HG02973 (cell line): ENCODE data around the gene ASH1L.
"Not testable (repeated sequence)": the region's sequence is repeated elsewhere in the genome, so short reads cannot be mapped to it uniquely, and the experiment has no call there.

Experiments
- ATAC-seq: cut with Tn5 transposase; IDR thresholded peaks from one replicate; pipeline ENCODE4 v1.9.1; 2021; ENCODE audit warnings: moderate library complexity; ENCODE audit not compliant: unreplicated experiment

Gene ASH1L

GRCh38 chr1:155499263-155499662, 63.3 kb downstream of the ASH1L start:
- no peak for ATAC-seq

DNA sequence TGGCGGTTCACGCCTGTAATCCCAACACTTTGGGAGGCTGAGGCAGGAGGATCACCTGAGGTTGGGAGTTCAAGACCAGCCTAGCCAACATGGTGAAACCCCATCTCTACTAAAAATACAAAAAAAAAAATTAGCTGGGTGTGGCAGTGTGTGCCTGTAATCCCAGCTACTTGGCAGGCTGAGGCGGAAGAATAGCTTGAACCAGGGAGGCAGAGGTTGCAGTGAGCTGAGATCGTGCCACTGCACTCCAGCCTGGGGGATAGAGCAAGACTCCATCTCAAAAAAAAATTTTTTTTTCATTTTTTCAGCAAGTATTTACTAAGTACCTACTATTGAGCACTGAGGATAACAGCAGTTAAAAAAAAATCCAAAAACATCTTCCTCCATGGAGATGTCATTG, 69.0 kb downstream of the ASH1L start:
- not testable (repeated sequence) for ATAC-seq

- not testable (repeated sequence) for ATAC-seq
These were observed 74.2 kb downstream of the ASH1L start for GRCh38 chr1:155488419-155488818.

DNA sequence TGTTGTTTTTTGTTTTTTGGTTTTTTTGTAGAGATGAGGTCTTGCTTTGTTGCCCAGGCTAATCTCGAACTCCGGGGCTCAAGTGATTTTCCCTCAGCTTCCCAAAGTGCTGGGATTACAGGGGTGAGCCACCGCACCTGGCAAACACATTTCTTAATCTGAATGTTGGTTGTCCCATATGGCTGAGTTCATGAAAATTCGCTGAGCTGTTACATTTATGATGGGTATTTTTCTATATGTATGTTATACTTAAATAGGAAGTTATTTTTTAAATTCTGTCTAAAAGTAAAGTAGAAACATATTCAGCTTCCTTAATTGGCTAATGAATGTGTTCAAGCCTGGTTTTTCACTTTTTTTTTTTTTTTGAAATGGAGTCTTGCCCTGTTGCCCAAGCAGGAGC, 75.1 kb downstream of the ASH1L start:
- no peak for ATAC-seq

DNA sequence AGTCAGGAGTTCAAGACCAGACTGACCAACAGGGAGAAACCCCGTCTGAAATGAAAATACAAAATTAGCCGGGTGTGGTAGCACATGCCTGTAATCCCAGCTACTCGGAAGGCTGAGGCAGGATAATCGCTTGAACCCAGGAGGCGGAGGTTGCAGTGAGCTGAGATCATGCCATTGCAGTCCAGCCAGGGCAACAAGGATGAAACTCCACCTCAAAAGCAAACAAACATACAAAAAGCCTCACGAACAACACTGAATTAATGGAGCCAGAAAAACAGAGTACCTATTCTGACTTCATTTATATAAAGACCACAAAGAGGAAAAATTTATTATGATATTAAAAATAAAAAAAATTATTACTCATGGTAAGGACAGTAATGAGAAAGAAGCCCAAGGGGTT, 75.7 kb downstream of the ASH1L start:
- ATAC-seq = not testable (repeated sequence)

- ATAC-seq = no peak
These were observed 76.7 kb downstream of the ASH1L start for GRCh38 chr1:155485945-155486344.

GRCh38 chr1:155485222-155485621, 77.4 kb downstream of the ASH1L start:
- no peak for ATAC-seq

GRCh38 chr1:155481741-155482241, 80.8 kb downstream of the ASH1L start:
- ATAC-seq = no peak

DNA sequence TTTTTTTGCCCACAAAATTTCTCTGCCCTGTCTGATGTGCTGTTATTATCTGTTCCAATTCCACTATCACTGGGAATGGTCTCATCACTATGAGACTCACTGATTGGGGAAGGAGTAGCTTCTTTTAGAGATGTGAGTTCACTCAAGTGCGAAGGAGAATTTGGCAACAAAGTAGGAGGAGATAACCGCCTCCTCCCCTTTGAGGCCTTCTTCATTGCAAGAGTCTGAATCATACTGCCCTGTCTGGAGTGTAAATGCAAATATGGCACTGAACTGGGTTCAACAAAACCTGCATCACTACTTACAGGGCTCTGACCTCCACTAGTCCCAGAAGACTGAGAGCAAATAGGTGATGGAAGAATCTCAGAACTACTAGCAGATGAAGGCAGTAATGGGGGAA, 83.4 kb downstream of the ASH1L start:
- no peak for ATAC-seq

- ATAC-seq = no peak
These were observed 84.2 kb downstream of the ASH1L start for GRCh38 chr1:155478270-155478852.

DNA sequence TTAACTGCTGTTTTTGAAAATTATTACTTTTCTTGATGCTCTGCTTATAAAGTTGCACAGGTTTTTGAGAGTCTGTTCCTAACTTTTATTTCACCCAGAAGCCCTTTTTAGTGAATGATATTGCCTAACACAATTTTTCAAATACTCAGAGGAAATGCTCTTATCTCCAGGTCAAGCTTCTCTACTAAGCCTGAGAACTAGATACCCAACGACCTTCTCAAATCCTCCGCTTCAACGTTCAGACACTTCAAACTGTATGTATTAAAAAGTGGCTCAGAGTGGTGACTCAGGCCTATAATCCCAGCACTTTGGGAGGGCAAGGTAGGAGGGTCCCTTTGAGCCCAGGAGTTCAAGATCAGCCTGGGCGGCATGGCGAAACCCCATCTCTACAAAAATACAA, 88.5 kb downstream of the ASH1L start:
- no peak for ATAC-seq

GRCh38 chr1:155473151-155473821, 89.3 kb downstream of the ASH1L start:
- no peak for ATAC-seq

- no peak for ATAC-seq
These were observed 90.0 kb downstream of the ASH1L start for GRCh38 chr1:155472491-155473083.

DNA sequence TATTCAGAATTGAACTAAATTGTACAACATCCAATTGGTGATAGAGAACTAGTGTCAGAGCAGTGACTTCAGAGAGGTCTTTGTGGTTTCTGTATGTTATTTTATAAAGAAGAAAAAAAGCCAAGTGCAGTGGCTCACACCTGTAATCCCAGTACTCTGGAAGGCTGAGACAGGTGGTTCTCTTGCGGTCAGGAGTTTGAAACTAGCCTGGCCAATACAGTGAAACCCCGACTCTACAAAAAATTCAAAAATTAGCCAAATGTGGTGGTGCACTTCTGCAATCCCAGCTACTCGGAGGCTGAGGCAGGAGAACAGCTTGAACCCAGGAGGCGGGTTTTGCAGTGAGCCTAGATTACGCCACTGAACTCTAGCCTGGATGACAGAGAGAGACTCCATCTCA, 90.7 kb downstream of the ASH1L start:
- no peak for ATAC-seq

DNA sequence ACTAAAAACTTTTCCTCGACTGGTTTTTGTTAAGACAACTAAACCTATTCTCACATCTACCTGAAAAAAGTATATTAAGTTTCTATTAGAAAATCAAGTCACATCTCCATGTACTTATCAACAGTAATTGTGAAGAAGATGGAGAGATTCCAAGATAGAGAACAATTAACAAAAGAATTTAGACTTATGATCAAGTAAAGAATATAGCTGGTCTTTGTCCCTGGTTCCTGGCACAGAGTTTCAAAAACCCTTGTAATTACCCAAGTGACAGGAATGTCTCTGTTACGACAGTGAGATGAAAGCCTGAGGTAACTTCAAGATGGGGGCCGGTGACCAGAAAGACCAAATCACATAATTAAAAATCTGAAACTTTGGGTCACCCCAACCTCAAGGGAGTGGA, 91.6 kb downstream of the ASH1L start:
- ATAC-seq = no peak

DNA sequence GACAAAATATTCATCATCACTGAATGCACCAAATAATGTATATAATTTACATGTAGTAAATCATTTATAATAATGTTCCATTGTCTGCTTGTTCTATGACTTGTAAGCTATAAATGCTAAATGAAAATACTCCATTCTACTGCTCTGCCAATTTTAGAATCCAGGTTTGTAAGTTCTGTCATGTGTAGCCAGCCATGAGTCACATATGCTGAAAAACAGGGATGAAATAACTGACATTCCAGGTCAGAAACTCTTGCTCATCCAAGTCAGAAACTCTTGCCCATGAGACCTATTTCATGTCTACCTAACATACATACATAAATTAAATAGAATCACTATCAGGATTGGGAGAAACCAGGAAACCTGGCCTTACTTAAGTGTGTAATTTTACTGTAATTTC, 95.6 kb downstream of the ASH1L start:
- no peak for ATAC-seq

DNA sequence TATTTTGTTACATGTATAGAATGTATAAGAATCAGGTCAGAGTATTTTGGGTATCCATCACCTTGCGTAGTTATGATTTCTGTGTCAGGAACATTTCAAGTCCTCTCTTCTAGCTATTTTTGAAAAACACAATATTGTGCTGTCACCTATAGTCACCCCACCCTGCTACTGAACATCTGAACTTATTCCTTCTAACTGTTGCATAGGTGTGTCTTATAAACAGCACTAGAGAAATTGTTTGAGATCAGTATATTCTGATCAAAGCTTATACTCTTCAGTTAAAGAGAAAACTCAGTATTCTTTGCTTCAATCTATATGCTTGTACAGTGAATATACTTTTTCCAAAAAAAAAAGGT, 96.0 kb downstream of the ASH1L start:
- ATAC-seq = no peak

DNA sequence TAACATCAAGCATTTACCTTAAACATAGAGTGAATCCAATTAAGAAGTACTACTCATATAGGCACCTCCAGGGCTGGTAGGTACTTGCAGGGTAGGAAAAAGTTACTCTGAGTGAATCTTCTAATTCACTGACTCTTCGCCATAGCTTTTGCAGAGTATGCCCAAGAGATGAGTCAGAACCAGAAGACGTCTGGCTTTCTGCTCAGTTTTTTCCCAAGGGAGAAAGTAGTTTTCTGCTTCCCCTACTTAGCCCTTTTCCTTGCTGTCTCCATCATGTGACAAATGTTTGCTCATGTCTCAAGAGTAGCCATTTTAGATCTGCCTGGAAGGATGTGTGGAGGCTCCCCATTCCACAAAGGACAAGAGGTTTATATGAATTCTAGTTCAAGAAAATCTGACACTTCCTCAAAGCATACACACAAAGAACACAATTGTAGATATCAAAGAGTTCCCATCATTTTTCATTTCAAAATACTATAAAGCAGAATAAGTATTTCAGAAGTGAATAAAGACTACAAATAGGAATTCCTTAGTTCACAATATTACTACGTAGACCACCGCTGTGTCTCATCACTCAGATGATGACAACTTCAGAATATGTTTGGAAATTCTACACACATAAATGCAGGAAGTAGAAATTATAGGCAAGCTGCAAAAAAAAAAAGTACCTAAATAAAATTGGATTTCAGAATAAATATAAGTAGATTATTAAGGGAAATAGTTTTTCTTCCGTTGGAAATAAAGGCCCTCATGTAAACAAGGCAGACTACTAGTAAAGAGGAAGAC, 98.5 kb downstream of the ASH1L start:
- ATAC-seq = no peak

DNA sequence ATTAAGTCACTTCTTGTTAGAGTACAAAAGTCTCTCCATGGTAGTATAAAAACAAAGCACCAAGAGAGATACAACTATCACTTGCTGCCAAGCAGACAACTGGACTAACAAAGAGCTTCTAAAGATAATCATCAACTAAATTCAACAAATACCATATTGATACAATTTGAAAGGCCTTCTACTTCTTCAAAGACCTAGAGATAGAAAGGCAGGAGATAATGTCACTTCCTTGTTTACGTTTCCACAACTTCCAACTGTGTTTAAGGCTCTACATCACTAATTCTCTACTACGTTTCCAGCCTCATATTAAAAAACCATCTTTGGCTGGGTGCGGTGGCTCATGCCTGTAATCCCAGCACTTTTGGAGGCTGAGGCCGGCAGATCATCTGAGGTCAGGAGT, 104.5 kb downstream of the ASH1L start:
- ATAC-seq = no peak

GRCh38 chr1:155457266-155457665, 105.3 kb downstream of the ASH1L start:
- ATAC-seq = no peak

DNA sequence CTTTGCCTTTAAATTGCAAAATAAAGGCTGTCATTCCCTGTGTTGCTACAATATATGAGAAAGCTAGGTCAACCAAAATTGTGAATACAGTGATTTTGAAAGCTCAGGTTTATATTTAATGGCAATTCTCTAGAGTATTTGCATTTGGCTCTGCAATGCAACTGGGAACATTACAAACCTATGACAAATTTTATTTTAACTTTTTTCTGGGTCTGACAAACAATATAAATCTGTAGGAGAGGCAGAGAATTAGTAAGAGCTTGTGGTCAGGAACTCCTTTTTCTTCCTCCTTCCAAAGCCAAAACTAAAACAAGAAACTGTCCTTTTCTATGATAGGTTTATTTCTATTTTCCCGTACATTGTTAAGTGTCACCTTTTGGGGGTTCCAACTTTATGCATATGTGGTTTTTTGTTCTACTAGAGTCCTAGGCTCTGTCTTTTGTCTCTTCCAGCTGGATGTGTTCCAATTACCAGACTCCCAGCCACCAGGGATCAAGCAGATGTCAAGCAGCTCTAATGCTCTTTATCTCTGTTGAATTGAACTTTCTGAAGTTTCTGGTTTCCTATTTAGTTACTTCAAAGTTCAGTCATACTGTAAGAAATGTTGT, 106.9 kb downstream of the ASH1L start:
- no peak for ATAC-seq
